Spleen (tissue), 11 donors: ENCODE results near the gene CDRT15. TPM values are rescaled to one million over a fixed set of nuclear protein-coding genes. Genes with fewer than 3 reads are reported as not detected.
A peak's percentile ranks its signal among the peaks of the same experiment; 100 is the strongest.

Source experiments
- DNase-seq: peaks from one replicate; pipeline ENCODE4 v3.0.0-alpha.2; 2020
- H3K27ac ChIP-seq, 8 donors: fragments of 200-600 bp; sonication (generic) in 7 of 8; 1 replicate in 4 of 8; 2 replicates in 4 of 8; pipeline versions ENCODE4 v1.5.0 to v1.8.0; 2016 to 2021; ENCODE audit warnings: inconsistent platforms in 4 of 8, mild to moderate bottlenecking in 4 of 8, moderate library complexity in 1 of 8
- H3K27me3 ChIP-seq, 7 donors: fragments of 200-600 bp; sonication (generic) in 6 of 7; replicated peaks in 1 of 7; 1 replicate in 4 of 7; 2 replicates in 3 of 7; pipeline versions ENCODE4 v1.5.0 to v1.8.0; 2016 to 2021; ENCODE audit warnings: inconsistent platforms in 3 of 7, mild to moderate bottlenecking in 1 of 7
- H3K36me3 ChIP-seq, 6 donors: fragments of 200-600 bp; sonication (generic) in 5 of 6; 1 replicate in 4 of 6; 2 replicates in 2 of 6; pipeline versions ENCODE4 v1.5.0 to v1.8.0; 2016 to 2021; ENCODE audit warnings: inconsistent platforms in 2 of 6
- H3K4me1 ChIP-seq, 6 donors: fragments of 200-600 bp; sonication (generic) in 5 of 6; 1 replicate in 3 of 6; 2 replicates in 3 of 6; pipeline versions ENCODE4 v1.5.0 to v1.8.0; 2016 to 2021; ENCODE audit warnings: inconsistent platforms in 3 of 6
- H3K4me3 ChIP-seq, 8 donors: fragments of 200-600 bp; sonication (generic) in 7 of 8; 1 replicate in 4 of 8; 2 replicates in 4 of 8; pipeline versions ENCODE4 v1.5.0 to v1.8.0; 2016 to 2021; ENCODE audit warnings: inconsistent platforms in 4 of 8, mild to moderate bottlenecking in 4 of 8, moderate library complexity in 2 of 8
- H3K9me3 ChIP-seq, 8 donors: fragments of 200-600 bp; sonication (generic) in 7 of 8; 1 replicate in 4 of 8; 2 replicates in 4 of 8; pipeline versions ENCODE4 v1.5.0 to v1.8.0; 2016 to 2021; ENCODE audit warnings: inconsistent platforms in 4 of 8
- CTCF ChIP-seq, 11 experiments: fragments of 200-600 bp in 7 of 11; fragments of 450-650 bp in 4 of 11; sonication (generic) in 4 of 11; IDR thresholded peaks in 8 of 11; conservative IDR thresholded peaks in 3 of 11; 1 replicate in 7 of 11; 2 replicates in 4 of 11; pipeline versions ENCODE4 v1.4.0 to v1.8.0; 2016 to 2021; ENCODE audit warnings: antibody characterized with exemption in 11 of 11, inconsistent platforms in 4 of 11, mild to moderate bottlenecking in 1 of 11
- POLR2A ChIP-seq, 3 donors: fragments of 450-650 bp; IDR thresholded peaks; one replicate each; pipeline ENCODE4 v1.5.1; 2017; ENCODE audit warnings: antibody characterized with exemption in 3 of 3, mild to moderate bottlenecking in 1 of 3
- POLR2AphosphoS5 ChIP-seq, 3 donors: sonication (generic); formaldehyde crosslinking; IDR thresholded peaks; one replicate each; pipeline ENCODE4 v1.5.1; 2017; ENCODE audit warnings: antibody characterized with exemption in 3 of 3
- WGBS, 5 donors: extraction: QIAGEN DNeasy Blood & Tissue Kit in 3 of 5; methylation state at CpG; one replicate each; pipeline versions ENCODE4 v1.1.5 to v1.1.7; 2013 to 2018; 5-methylcytosine and 5-hydroxymethylcytosine counted together
- intact Hi-C: fragments of 100-400 bp; cut with DNase I; formaldehyde crosslinking; loops from one replicate; pipeline ENCODE4 v1.15.0; 2023; ENCODE audit warnings: low total_unique reads
- polyA plus RNA-seq, 3 donors: library from polyadenylated mRNA; stranded (reverse); fragments of 200-250 nt; gene quantifications; one replicate each; pipeline ENCODE4 v1.2.1, GENCODE V29; 2013
- total RNA-seq, 7 donors: library from RNA; depleted of rRNA in 3 of 7; stranded (reverse); fragments of >200 nt in 3 of 7; fragmentation: NEBNext Ultra II Directional in 4 of 7; extraction: Animal tissue kit (Norgen Biotek cat#: 25700) in 4 of 7; gene quantifications; one replicate each; pipeline versions ENCODE4 v1.1.0 to v1.2.1, GENCODE V29; 2016 to 2021
- donor health status: healthy with polysubstance abuse.
- donor health status: DM: no; HTN: no; CAD: no; lungs with moderate emphysema.
- donor health status: DM: no; HTN: no; CAD: no.
- donor health status: Bipolar disorder and iron deficiency.
- donor health status: healthy.
- donor health status: DM: no; HTN: no; CAD: no.
- donor health status: DM: yes; HTN: yes; CAD: no.

The CDRT15 gene
- total and polyA plus RNA-seq, 10 donors: not detected

GRCh38 chr17:14207791-14208190 lies 28.9 kb downstream of the CDRT15 start:
- Histone ChIP-seq H3K4me3 (no peak overlapping the region), H3K36me3 (peaks cover 0 to 65% (median 19%) of the 10 kb centered on the region in 6 donors), H3K4me1 (peaks cover 0 to 36% (median 7%) of the 10 kb centered on the region in 6 donors), H3K27ac (no peak overlapping the region), H3K27me3 (no peaks in the 10 kb centered on the region), H3K9me3 (no peaks in the 10 kb centered on the region)
- TF ChIP-seq CTCF (IDR thresholded peaks at IDR 0.05 in 8 of 11, conservative IDR thresholded peaks at IDR 0.05 in 3 of 11) (no peak), POLR2AphosphoS5 (IDR thresholded peaks at IDR 0.05) (no peak), POLR2A (IDR thresholded peaks at IDR 0.05) (no peak)
- intact Hi-C loops: no loop called here
- no peak for DNase-seq
- WGBS, 5 donors: 89 to 98% (median 95%) methylated on average over 5 of the region's 5 CpGs

- intact Hi-C loops: no loop called here
- no peaks in the 10 kb centered on the region for H3K9me3 ChIP-seq
- H3K27ac ChIP-seq: peak overlapping the region in 2 of 8 donors; percentile 29 to 58
- 97 to 98% (median 98%) methylated on average over 25 to 29 of the region's 29 CpGs for WGBS, 5 donors
- H3K36me3 ChIP-seq: peaks cover 0 to 69% (median 19%) of the 10 kb centered on the region in 6 donors
- DNase-seq: peak; percentile 75
- no peak for TF ChIP-seq CTCF (IDR thresholded peaks at IDR 0.05 in 8 of 11, conservative IDR thresholded peaks at IDR 0.05 in 3 of 11)
- TF ChIP-seq POLR2AphosphoS5 (IDR thresholded peaks at IDR 0.05): no peak
- no peak for TF ChIP-seq POLR2A (IDR thresholded peaks at IDR 0.05)
- H3K4me1 ChIP-seq: peaks cover 0 to 45% (median 14%) of the 10 kb centered on the region in 6 donors
- H3K27me3 ChIP-seq: no peaks in the 10 kb centered on the region
- H3K4me3 ChIP-seq: no peak overlapping the region
Measured at GRCh38 chr17:14206891-14207290, 29.8 kb downstream of the CDRT15 start.

- Histone ChIP-seq H3K4me1 (peaks cover 0 to 53% (median 19%) of the 10 kb centered on the region in 6 donors), H3K36me3 (peaks cover 0 to 63% (median 19%) of the 10 kb centered on the region in 6 donors), H3K4me3 (no peak overlapping the region), H3K9me3 (no peaks in the 10 kb centered on the region), H3K27ac (peak overlapping the region in 2 of 8 donors; percentile 29 to 58), H3K27me3 (no peaks in the 10 kb centered on the region)
- DNase-seq: peak; percentile 74
- intact Hi-C loops: no loop called here
- 76 to 89% (median 82%) methylated on average over 5 to 13 of the region's 13 CpGs for WGBS, 5 donors
- TF ChIP-seq POLR2AphosphoS5 (IDR thresholded peaks at IDR 0.05) (peak; percentile 10 to 40 (median 35)), POLR2A (IDR thresholded peaks at IDR 0.05) (no peak)
Measured at GRCh38 chr17:14205992-14206461, 30.6 kb downstream of the CDRT15 start.

- 90 to 98% (median 96%) methylated on average over 10 of the region's 10 CpGs for WGBS, 5 donors
- peaks cover 3 to 60% (median 24%) of the 10 kb centered on the region in 6 donors for H3K4me1 ChIP-seq
Measured at GRCh38 chr17:14205380-14205779, 31.3 kb downstream of the CDRT15 start.

More at GRCh38 chr17:14205380-14205779, 31.3 kb downstream of the CDRT15 start:
- no peaks in the 10 kb centered on the region for H3K27me3 ChIP-seq
- peaks cover 0 to 62% (median 19%) of the 10 kb centered on the region in 6 donors for H3K36me3 ChIP-seq
- no peaks in the 10 kb centered on the region for H3K9me3 ChIP-seq
- no peak for DNase-seq
- intact Hi-C loops: no loop called here
- H3K4me3 ChIP-seq: no peak overlapping the region
- no peak for TF ChIP-seq POLR2A (IDR thresholded peaks at IDR 0.05)
- no peak for TF ChIP-seq CTCF (IDR thresholded peaks at IDR 0.05 in 8 of 11, conservative IDR thresholded peaks at IDR 0.05 in 3 of 11)
- no peak for TF ChIP-seq POLR2AphosphoS5 (IDR thresholded peaks at IDR 0.05)
- H3K27ac ChIP-seq: peak overlapping the region in 2 of 8 donors; percentile 29 to 58
